ENCODE results near the gene CYTH1. TPM values are rescaled to one million over a fixed set of nuclear protein-coding genes. Genes with fewer than 3 reads are reported as not detected.

CYTH1 gene
- total RNA-seq, 1 donor from 2014 or later: 35.5 TPM

- FAIRE-seq: peak; percentile 58
- DNase-seq (ENCODE audit: low read depth): no peak
- H3K36me3 ChIP-seq (ENCODE audit: control insufficient read depth, insufficient read depth, low read length): peaks cover 55% of the 10 kb centered on the region
- no peaks in the 10 kb centered on the region for H3K27me3 ChIP-seq (ENCODE audit: control insufficient read depth, insufficient read depth, low read length)
- TF ChIP-seq CTCF (IDR thresholded peaks at IDR 0.05; ENCODE audit: insufficient read depth, low read length, severe bottlenecking): no peak
- no peak overlapping the region for H3K4me3 ChIP-seq (ENCODE audit: low read depth, low read length)
These were observed 43.6 kb upstream of the CYTH1 start for GRCh38 chr17:78825696-78826095.

- DNase-seq (ENCODE audit: low read depth) (no peak), FAIRE-seq (no peak)
- no peak overlapping the region for H3K4me3 ChIP-seq (ENCODE audit: low read depth, low read length)
- TF ChIP-seq CTCF (IDR thresholded peaks at IDR 0.05; ENCODE audit: insufficient read depth, low read length, severe bottlenecking): no peak
- H3K36me3 ChIP-seq (ENCODE audit: control insufficient read depth, insufficient read depth, low read length): peaks cover 56% of the 10 kb centered on the region
- no peaks in the 10 kb centered on the region for H3K27me3 ChIP-seq (ENCODE audit: control insufficient read depth, insufficient read depth, low read length)
These were observed 42.2 kb upstream of the CYTH1 start for GRCh38 chr17:78824240-78824639.

DNA sequence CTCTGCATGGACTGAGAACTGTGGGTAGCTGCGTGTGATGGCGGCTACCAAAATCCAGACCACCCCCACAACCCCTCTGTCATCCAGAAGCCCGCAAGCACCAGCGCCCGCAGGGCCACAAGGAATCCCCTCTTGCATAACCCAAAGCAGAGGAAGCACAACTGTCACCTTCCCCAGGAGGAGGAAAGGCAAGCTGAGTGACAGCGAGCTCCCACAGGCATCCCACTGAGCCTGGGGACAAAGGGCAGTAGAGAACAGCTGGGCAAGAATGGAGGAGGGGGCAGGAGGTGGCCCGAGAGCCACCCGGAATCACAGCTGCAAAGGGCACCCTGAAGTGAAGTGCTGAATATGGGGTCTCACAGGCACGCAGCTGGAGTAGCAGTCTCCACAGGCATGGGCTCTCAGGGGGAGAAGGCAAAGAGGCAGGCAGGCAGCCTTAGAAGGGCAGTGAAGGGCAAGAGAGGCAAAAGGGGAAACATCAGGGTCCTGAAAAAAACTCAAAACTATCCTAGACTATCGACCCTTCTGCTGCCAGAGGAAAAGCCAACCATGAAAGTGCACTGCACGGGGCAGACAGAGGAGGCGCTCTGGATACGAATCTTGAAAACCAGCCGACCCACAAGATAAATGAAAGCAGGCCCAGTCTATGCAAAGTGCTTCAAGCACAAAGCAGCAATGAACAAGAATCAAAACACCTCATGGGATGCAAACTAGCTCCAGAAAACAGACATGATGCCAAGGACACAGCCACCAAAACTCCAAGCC, 41.4 kb upstream of the CYTH1 start:
- H3K4me3 ChIP-seq (ENCODE audit: low read depth, low read length): no peak overlapping the region
- no peaks in the 10 kb centered on the region for H3K27me3 ChIP-seq (ENCODE audit: control insufficient read depth, insufficient read depth, low read length)
- peak; percentile 16 for TF ChIP-seq CTCF (IDR thresholded peaks at IDR 0.05; ENCODE audit: insufficient read depth, low read length, severe bottlenecking)
- no peak for DNase-seq (ENCODE audit: low read depth)
- FAIRE-seq: peak; percentile 83
- H3K36me3 ChIP-seq (ENCODE audit: control insufficient read depth, insufficient read depth, low read length): peaks cover 52% of the 10 kb centered on the region

- H3K4me3 ChIP-seq (ENCODE audit: low read depth, low read length): no peak overlapping the region
- no peak for TF ChIP-seq CTCF (IDR thresholded peaks at IDR 0.05; ENCODE audit: insufficient read depth, low read length, severe bottlenecking)
- no peak for DNase-seq (ENCODE audit: low read depth)
- peaks cover 56% of the 10 kb centered on the region for H3K36me3 ChIP-seq (ENCODE audit: control insufficient read depth, insufficient read depth, low read length)
- no peak for FAIRE-seq
- H3K27me3 ChIP-seq (ENCODE audit: control insufficient read depth, insufficient read depth, low read length): no peaks in the 10 kb centered on the region
These were observed 40.5 kb upstream of the CYTH1 start for GRCh38 chr17:78822552-78822951.

DNA sequence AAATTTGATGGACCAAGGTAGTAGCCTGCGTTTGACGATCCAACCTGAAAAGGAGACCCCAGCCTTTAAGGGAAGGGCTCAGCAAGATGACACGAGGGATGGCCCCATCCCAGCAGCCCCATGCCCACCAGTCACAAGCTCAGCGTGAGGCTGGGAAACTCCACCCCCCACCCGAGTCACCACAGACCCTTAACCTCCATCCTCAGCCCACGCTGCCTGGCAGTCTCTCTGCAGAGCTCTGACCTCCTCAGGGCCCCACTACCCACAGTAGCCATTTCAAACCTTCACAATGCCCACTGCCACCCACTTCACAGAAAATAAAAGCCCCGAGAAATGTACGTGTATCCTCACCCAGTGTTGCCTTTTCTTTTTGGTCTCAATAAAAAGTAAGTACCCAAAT, 39.9 kb upstream of the CYTH1 start:
- no peak for DNase-seq (ENCODE audit: low read depth)
- Histone ChIP-seq H3K27me3 (ENCODE audit: control insufficient read depth, insufficient read depth, low read length) (no peaks in the 10 kb centered on the region), H3K36me3 (ENCODE audit: control insufficient read depth, insufficient read depth, low read length) (peaks cover 55% of the 10 kb centered on the region), H3K4me3 (ENCODE audit: low read depth, low read length) (no peak overlapping the region)
- TF ChIP-seq CTCF (IDR thresholded peaks at IDR 0.05; ENCODE audit: insufficient read depth, low read length, severe bottlenecking): no peak
- no peak for FAIRE-seq

DNA sequence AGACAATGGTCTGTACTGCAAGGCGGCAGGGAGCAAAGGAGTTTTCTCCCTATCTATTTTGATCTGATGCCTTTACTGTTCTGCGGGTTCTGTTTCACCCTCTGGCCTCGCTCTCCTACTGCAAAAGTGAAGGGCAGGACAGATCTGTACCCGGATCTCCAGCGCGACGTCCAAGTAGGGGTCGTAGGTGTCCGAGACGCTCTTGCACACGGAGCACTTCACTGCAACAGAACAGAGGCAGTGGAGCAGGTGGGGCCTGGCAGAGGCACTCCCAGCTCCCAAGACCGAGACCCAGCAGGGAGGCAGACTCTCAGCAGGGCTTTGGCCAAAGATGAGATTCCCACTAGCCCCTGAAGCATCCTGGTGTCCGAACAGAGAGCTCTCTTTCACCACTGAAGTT, 38.8 kb upstream of the CYTH1 start:
- H3K27me3 ChIP-seq (ENCODE audit: control insufficient read depth, insufficient read depth, low read length): no peaks in the 10 kb centered on the region
- H3K4me3 ChIP-seq (ENCODE audit: low read depth, low read length): no peak overlapping the region
- no peak for TF ChIP-seq CTCF (IDR thresholded peaks at IDR 0.05; ENCODE audit: insufficient read depth, low read length, severe bottlenecking)
- H3K36me3 ChIP-seq (ENCODE audit: control insufficient read depth, insufficient read depth, low read length): peaks cover 49% of the 10 kb centered on the region
- FAIRE-seq (no peak), DNase-seq (ENCODE audit: low read depth) (no peak)
